GM12878 (cell line): ENCODE measurements around the gene RSAD2. TPM values are rescaled to one million over a fixed set of nuclear protein-coding genes. Genes with fewer than 3 reads are reported as not detected.

ENCODE experiments used
- ATAC-seq: fragments of 200-7000 bp; cut with Tn5 transposase; 3 replicates; pipeline ENCODE4 v1.9.1; 2020; ENCODE audit warnings: mild to moderate bottlenecking, moderate library complexity
- BruUV-seq: library from RNA; stranded (reverse); fragments of 400-500 nt; replicated peaks from 2 replicates; lab custom pipeline; 2021; lab: Mats Ljungman, UMichigan
- CTCF ChIA-PET: fragments of 300-600 bp; sonication (Branson Sonifier 250); formaldehyde crosslinking; extraction: SDS; loops from one replicate; lab custom pipeline; 2021; ENCODE audit warnings: inconsistent platforms; lab: Yijun Ruan, JAX
- POLR2A ChIA-PET: fragments of 350-600 bp; formaldehyde crosslinking; extraction: SDS; loops from one replicate; lab custom pipeline; 2021; ENCODE audit warnings: inconsistent platforms; lab: Charles Lee
- RAD21 ChIA-PET: fragments of 300-600 bp; sonication (Branson Sonifier 250); formaldehyde crosslinking; loops from one replicate; lab custom pipeline; 2023; ENCODE audit warnings: antibody characterized with exemption; ENCODE audit not compliant: unreplicated experiment; lab: Charles Lee
- SMC1A ChIA-PET: fragments of 300-600 bp; sonication (Branson Sonifier 250); formaldehyde crosslinking; loops from one replicate; lab custom pipeline; 2023; ENCODE audit not compliant: unreplicated experiment, uncharacterized antibody; lab: Charles Lee
- DNase-seq: peaks from one replicate; pipeline ENCODE4 v3.0.0-alpha.2; 2011; ENCODE audit warnings: low read depth, low spot score
- FAIRE-seq: peaks from 3 replicates; lab custom pipeline; 2011; peaks lifted over from hg19 to GRCh38; lab: Jason Lieb, UNC
- H2AFZ ChIP-seq: 2 replicates; pipeline ENCODE4 v1.6.0; 2011; ENCODE audit warnings: low read depth, low read length, control low read depth; ENCODE audit not compliant: control insufficient read depth
- H3K27ac ChIP-seq: 2 replicates; pipeline ENCODE4 v1.5.1; 2011; ENCODE audit warnings: control low read depth; ENCODE audit not compliant: control insufficient read depth, insufficient read depth
- H3K27me3 ChIP-seq, 2 experiments: replicated peaks in 1 of 2; 2 replicates each; pipeline versions ENCODE4 v1.6.0 to v1.6.1; 2011; ENCODE audit warnings: low read length in 1 of 2; ENCODE audit not compliant: control insufficient read depth in 2 of 2, insufficient read depth in 2 of 2
- H3K36me3 ChIP-seq, 2 experiments: 2 replicates each; pipeline ENCODE4 v1.5.1; 2011; ENCODE audit warnings: low read length in 1 of 2; ENCODE audit not compliant: control insufficient read depth in 2 of 2, insufficient read depth in 2 of 2
- H3K4me1 ChIP-seq: 2 replicates; pipeline ENCODE4 v1.6.1; 2011; ENCODE audit warnings: mild to moderate bottlenecking, low read length, moderate library complexity, mixed read lengths; ENCODE audit not compliant: control insufficient read depth, insufficient read depth
- H3K4me2 ChIP-seq: 2 replicates; pipeline ENCODE4 v1.6.0; 2011; ENCODE audit warnings: control low read depth; ENCODE audit not compliant: control insufficient read depth, insufficient read depth
- H3K4me3 ChIP-seq: fragments of 200-600 bp; sonication (generic); 2 replicates; pipeline ENCODE4 v1.5.1; 2016
- H3K79me2 ChIP-seq: 2 replicates; pipeline ENCODE4 v1.6.0; 2011; ENCODE audit warnings: low read length; ENCODE audit not compliant: control insufficient read depth, insufficient read depth
- H3K9ac ChIP-seq: 2 replicates; pipeline ENCODE4 v1.8.0; 2011; ENCODE audit warnings: low read length, control low read depth, mixed read lengths; ENCODE audit not compliant: control insufficient read depth, insufficient read depth
- H3K9me3 ChIP-seq: replicated peaks from 3 replicates; pipeline ENCODE4 v1.5.1; 2011; ENCODE audit warnings: mild to moderate bottlenecking, low read length; ENCODE audit not compliant: control insufficient read depth, insufficient read depth
- H4K20me1 ChIP-seq: 2 replicates; pipeline ENCODE4 v1.6.0; 2011; ENCODE audit not compliant: control insufficient read depth, insufficient read depth
- BCL3 ChIP-seq: IDR thresholded peaks from 2 replicates; pipeline ENCODE4 v1.6.1; 2011; ENCODE audit warnings: borderline replicate concordance, low read depth, mild to moderate bottlenecking, moderate library complexity, low read length; ENCODE audit not compliant: insufficient read depth, poor library complexity, severe bottlenecking
- CBFB ChIP-seq: IDR thresholded peaks from 2 replicates; pipeline ENCODE4 v1.6.1; 2016; ENCODE audit warnings: antibody characterized with exemption, low read depth
- CBX5 ChIP-seq: sonication (generic); IDR thresholded peaks from 2 replicates; pipeline ENCODE4 v1.6.1; 2016; ENCODE audit warnings: low read depth, moderate library complexity, mild to moderate bottlenecking, inconsistent platforms
- EZH2 ChIP-seq: IDR thresholded peaks from 2 replicates; pipeline ENCODE4 v1.6.1; 2012; ENCODE audit warnings: low read depth, mild to moderate bottlenecking, control low read depth, inconsistent platforms, low read length, borderline replicate concordance; ENCODE audit not compliant: control insufficient read depth
- GATAD2B ChIP-seq: fragments of 450-650 bp; conservative IDR thresholded peaks from 2 replicates; pipeline ENCODE4 v1.6.1; 2017; ENCODE audit warnings: low read depth, mild to moderate bottlenecking, moderate library complexity
- MEF2B ChIP-seq: fragments of 450-650 bp; IDR thresholded peaks from 2 replicates; pipeline ENCODE4 v1.6.1; 2018; ENCODE audit warnings: mild to moderate bottlenecking, moderate library complexity; ENCODE audit not compliant: partially characterized antibody, poor library complexity, severe bottlenecking
- MXI1 ChIP-seq: fragments of 150-350 bp; IDR thresholded peaks from 2 replicates; pipeline ENCODE4 v1.6.1; 2011; ENCODE audit warnings: low read depth, mild to moderate bottlenecking, inconsistent platforms, low read length, improper control_type of control experiment
- SMAD5 ChIP-seq: IDR thresholded peaks from 2 replicates; pipeline ENCODE4 v1.6.1; 2016; ENCODE audit warnings: antibody characterized with exemption, low read depth
- SPI1 ChIP-seq: IDR thresholded peaks from 2 replicates; pipeline ENCODE4 v1.6.1; 2011; ENCODE audit warnings: low read depth, mild to moderate bottlenecking, low read length, moderate library complexity, borderline replicate concordance; ENCODE audit not compliant: insufficient read depth
- TARDBP ChIP-seq: IDR thresholded peaks from 2 replicates; pipeline ENCODE4 v1.6.1; 2016; ENCODE audit warnings: borderline replicate concordance
- YY1 ChIP-seq: IDR thresholded peaks from 2 replicates; pipeline ENCODE4 v1.6.1; 2011; ENCODE audit warnings: low read depth, mild to moderate bottlenecking, low read length
- ZBTB33 ChIP-seq: fragments of 450-650 bp; IDR thresholded peaks from 2 replicates; pipeline ENCODE4 v1.6.1; 2017; ENCODE audit warnings: mild to moderate bottlenecking
- WGBS: methylation state at CpG from one replicate; pipeline ENCODE4 v1.1.6; 2016; ENCODE audit warnings: low lambda C conversion rate; ENCODE audit not compliant: insufficient replicate concordance, insufficient coverage; ENCODE audit errors: missing lambda C conversion rate; 5-methylcytosine and 5-hydroxymethylcytosine counted together
- in situ Hi-C: fragments of 300-500 bp; cut with MboI; formaldehyde crosslinking; loops from 9 replicates; pipeline ENCODE4 v1.14.3; 2018; ENCODE audit warnings: mixed read lengths
- intact Hi-C: fragments of 100-400 bp; cut with micrococcal nuclease; formaldehyde crosslinking; loops from one replicate; pipeline ENCODE4 v1.14.2; 2022; ENCODE audit not compliant: unreplicated experiment
- polyA plus RNA-seq, 11 experiments: library from polyadenylated mRNA; depleted of rRNA in 4 of 11; unstranded in 6 of 11; stranded (reverse) in 5 of 11; fragments of >200 nt; fragmentation: Nextera tagmentation in 4 of 11; fragmentation: Illumina TruSeq in 1 of 11; extraction: Ambion mirVana in 4 of 11; extraction: Trizol in 1 of 11; gene quantifications; 1 replicate in 1 of 11; 2 replicates in 10 of 11; pipeline versions ENCODE4 v1.2.1 to v1.2.3, GENCODE V29; 2011 to 2016; ENCODE audit warnings: inconsistent platforms in 2 of 11, missing spikeins in 2 of 11, low read depth in 1 of 11
- total RNA-seq, 4 experiments: library from RNA; depleted of rRNA in 3 of 4; stranded (reverse); fragments of >200 nt in 3 of 4; fragmentation: Illumina TruSeq in 1 of 4; extraction: Trizol in 1 of 4; gene quantifications; 2 replicates each; pipeline versions ENCODE4 v1.2.1 to v1.2.3, GENCODE V29; 2013 to 2021
- TF ChIP-seq, protein P1 (sequence below): fragments of 450-650 bp; IDR thresholded peaks from 2 replicates; pipeline ENCODE4 v1.6.1; 2018; ENCODE audit warnings: borderline replicate concordance, mild to moderate bottlenecking; ENCODE audit not compliant: partially characterized antibody
- TF ChIP-seq, protein P2 (sequence below): fragments of 450-650 bp; IDR thresholded peaks from 2 replicates; pipeline ENCODE4 v1.6.1; 2016; ENCODE audit warnings: mild to moderate bottlenecking

Gene RSAD2
- total and polyA plus RNA-seq, 10 of the 15 experiments (the other 5 are each of a cell fraction or from before 2014, with no cell fraction given), result 0.24 to 0.90 (median 0.69) TPM

DNA sequence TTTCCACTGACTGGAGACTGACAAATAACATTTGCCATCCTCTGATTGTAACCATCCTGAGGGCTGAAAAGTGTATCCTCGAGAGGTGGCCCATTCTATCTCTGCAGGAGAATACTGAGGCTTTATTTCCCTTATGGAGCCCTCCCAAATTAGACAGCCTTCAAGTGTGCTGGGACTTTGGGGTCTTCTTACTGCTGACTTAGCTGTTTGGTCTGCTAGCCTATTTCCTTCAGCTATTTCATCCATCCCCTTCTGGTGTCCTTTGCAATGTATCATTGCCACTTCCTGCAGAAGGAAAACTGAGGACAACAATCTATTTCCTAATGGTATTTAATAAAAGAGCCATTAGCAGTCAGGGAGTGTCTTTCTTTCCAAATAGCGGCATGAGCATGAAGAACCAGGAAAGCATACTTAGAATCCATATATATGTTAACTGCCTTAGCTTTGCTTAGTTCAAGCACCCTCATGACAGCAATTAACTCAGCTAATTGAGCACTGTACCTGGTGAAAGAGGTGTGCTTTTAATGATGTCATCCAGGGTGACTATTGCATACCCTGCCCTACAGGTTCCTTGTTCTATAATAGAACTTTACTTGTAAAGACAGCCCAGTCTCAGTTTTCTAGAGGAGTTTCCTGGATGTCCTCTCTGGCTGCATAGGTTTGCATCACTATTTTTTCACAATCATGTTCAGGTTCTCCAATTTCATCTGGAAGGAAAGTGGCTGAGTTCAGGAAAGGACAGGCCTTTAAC lies 35.9 kb upstream of the RSAD2 start:
- in situ Hi-C loops, result no loop called here
- POLR2A ChIA-PET, result no interaction called here
- Histone ChIP-seq H3K27me3 (no peaks in the 10 kb centered on the region), H3K27ac (no peak overlapping the region), H3K9ac (no peak overlapping the region), H3K9me3 (peaks cover 24% of the 10 kb centered on the region; the same call in 2 of the 3 replicates), H3K4me1 (no peaks in the 10 kb centered on the region), H3K36me3 (no peaks in the 10 kb centered on the region), H3K4me3 (no peak overlapping the region), H3K79me2 (no peaks in the 10 kb centered on the region), H4K20me1 (no peaks in the 10 kb centered on the region), H3K4me2 (no peak overlapping the region), H2AFZ (no peak overlapping the region)
- no peak for FAIRE-seq
- CTCF ChIA-PET, result interaction anchor here (1.1 kb wide), 1 partner anchor 11 kb away, joined by 3 read pairs; no protein-coding TSS in a partner anchor
- RAD21 ChIA-PET, result no interaction called here
- no peak for ATAC-seq
- no peak for TF ChIP-seq CBX5
- TF ChIP-seq MXI1, result no peak
- no peak for TF ChIP-seq EZH2
- no peak for TF ChIP-seq SPI1
- no peak for TF ChIP-seq YY1
- no peak for TF ChIP-seq BCL3
- no peak for TF ChIP-seq SMAD5
- TF ChIP-seq GATAD2B, result no peak
- TF ChIP-seq, protein P1, sequence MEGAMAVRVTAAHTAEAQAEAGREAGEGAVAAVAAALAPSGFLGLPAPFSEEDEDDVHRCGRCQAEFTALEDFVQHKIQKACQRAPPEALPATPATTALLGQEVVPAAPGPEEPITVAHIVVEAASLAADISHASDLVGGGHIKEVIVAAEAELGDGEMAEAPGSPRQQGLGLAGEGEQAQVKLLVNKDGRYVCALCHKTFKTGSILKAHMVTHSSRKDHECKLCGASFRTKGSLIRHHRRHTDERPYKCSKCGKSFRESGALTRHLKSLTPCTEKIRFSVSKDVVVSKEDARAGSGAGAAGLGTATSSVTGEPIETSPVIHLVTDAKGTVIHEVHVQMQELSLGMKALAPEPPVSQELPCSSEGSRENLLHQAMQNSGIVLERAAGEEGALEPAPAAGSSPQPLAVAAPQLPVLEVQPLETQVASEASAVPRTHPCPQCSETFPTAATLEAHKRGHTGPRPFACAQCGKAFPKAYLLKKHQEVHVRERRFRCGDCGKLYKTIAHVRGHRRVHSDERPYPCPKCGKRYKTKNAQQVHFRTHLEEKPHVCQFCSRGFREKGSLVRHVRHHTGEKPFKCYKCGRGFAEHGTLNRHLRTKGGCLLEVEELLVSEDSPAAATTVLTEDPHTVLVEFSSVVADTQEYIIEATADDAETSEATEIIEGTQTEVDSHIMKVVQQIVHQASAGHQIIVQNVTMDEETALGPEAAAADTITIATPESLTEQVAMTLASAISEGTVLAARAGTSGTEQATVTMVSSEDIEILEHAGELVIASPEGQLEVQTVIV, result no peak
- TF ChIP-seq, protein P2, sequence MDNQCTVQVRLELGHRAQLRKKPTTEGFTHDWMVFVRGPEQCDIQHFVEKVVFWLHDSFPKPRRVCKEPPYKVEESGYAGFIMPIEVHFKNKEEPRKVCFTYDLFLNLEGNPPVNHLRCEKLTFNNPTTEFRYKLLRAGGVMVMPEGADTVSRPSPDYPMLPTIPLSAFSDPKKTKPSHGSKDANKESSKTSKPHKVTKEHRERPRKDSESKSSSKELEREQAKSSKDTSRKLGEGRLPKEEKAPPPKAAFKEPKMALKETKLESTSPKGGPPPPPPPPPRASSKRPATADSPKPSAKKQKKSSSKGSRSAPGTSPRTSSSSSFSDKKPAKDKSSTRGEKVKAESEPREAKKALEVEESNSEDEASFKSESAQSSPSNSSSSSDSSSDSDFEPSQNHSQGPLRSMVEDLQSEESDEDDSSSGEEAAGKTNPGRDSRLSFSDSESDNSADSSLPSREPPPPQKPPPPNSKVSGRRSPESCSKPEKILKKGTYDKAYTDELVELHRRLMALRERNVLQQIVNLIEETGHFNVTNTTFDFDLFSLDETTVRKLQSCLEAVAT, result no peak
- TF ChIP-seq CBFB, result no peak
- no peak for TF ChIP-seq MEF2B
- no peak for TF ChIP-seq ZBTB33
- TF ChIP-seq TARDBP, result no peak
- intact Hi-C loops, result no loop called here
- BruUV-seq, result no TSS peak
- no peak for DNase-seq
- WGBS, result 45% methylated on average over 2 of the region's 2 CpGs
- SMC1A ChIA-PET, result interaction anchor here (0.8 kb wide), 1 partner anchor 55 kb away, joined by 3 read pairs; no protein-coding TSS in a partner anchor
